Endodermal cell (in vitro differentiated cells): ENCODE data around the gene GAS7. TPM values are rescaled to one million over a fixed set of nuclear protein-coding genes. Genes with fewer than 3 reads are reported as not detected.

Experiments
- DNase-seq: peaks from one replicate; pipeline ENCODE4 v3.0.0-alpha.2; 2017
- H3K27ac ChIP-seq: 2 replicates; pipeline ENCODE4 v1.5.1; 2013; ENCODE audit warnings: mild to moderate bottlenecking, low read depth, low read length, moderate library complexity
- H3K27me3 ChIP-seq: 2 replicates; pipeline ENCODE4 v1.6.1; 2013; ENCODE audit warnings: mild to moderate bottlenecking, low read length, moderate library complexity; ENCODE audit not compliant: insufficient read depth, control insufficient read depth, poor library complexity, severe bottlenecking
- H3K36me3 ChIP-seq: 2 replicates; pipeline ENCODE4 v1.7.0; 2013; ENCODE audit warnings: mild to moderate bottlenecking, low read length, moderate library complexity; ENCODE audit not compliant: control insufficient read depth, insufficient read depth
- H3K4me1 ChIP-seq: one replicate; pipeline ENCODE4 v1.7.0; 2013; ENCODE audit warnings: low read length; ENCODE audit not compliant: control insufficient read depth, insufficient read depth
- H3K4me3 ChIP-seq: 2 replicates; pipeline ENCODE4 v1.5.1; 2013; ENCODE audit warnings: mild to moderate bottlenecking, low read length, moderate library complexity
- H3K9ac ChIP-seq: 2 replicates; pipeline ENCODE4 v1.6.1; 2013; ENCODE audit warnings: mild to moderate bottlenecking, low read length, moderate library complexity; ENCODE audit not compliant: poor library complexity, severe bottlenecking; ENCODE audit errors: extremely low read depth
- H3K9me3 ChIP-seq: 2 replicates; pipeline ENCODE4 v1.6.1; 2013; ENCODE audit warnings: mild to moderate bottlenecking, low read length, moderate library complexity; ENCODE audit not compliant: control insufficient read depth
- H3K27ac Mint-ChIP-seq: 2 replicates; pipeline ENCODE4 v1.8.0; 2020; ENCODE audit warnings: mixed read lengths
- H3K27me3 Mint-ChIP-seq: 2 replicates; pipeline ENCODE4 v1.8.0; 2021; ENCODE audit warnings: mild to moderate bottlenecking, mixed read lengths; ENCODE audit not compliant: insufficient read depth
- H3K36me3 Mint-ChIP-seq: 2 replicates; pipeline ENCODE4 v1.8.0; 2020; ENCODE audit warnings: low read depth, mixed read lengths
- H3K4me1 Mint-ChIP-seq: 2 replicates; pipeline ENCODE4 v1.8.0; 2020; ENCODE audit warnings: mixed read lengths
- H3K4me3 Mint-ChIP-seq: 2 replicates; pipeline ENCODE4 v1.8.0; 2020; ENCODE audit warnings: mild to moderate bottlenecking, moderate library complexity, mixed read lengths
- H3K9me3 Mint-ChIP-seq: 2 replicates; pipeline ENCODE4 v1.8.0; 2020; ENCODE audit warnings: mild to moderate bottlenecking, mixed read lengths
- WGBS, 2 experiments: methylation state at CpG; one replicate each; pipeline versions ENCODE4 v1.1.5 to v1.1.7; 2013; ENCODE audit warnings: missing lambda C conversion rate in 2 of 2, mixed read lengths in 1 of 2; ENCODE audit not compliant: insufficient coverage in 1 of 2, insufficient read length in 1 of 2; 5-methylcytosine and 5-hydroxymethylcytosine counted together
- total RNA-seq, 2 donors: library from RNA; stranded (reverse); fragmentation: NEBNext Ultra II Directional in 1 of 2; extraction: Animal tissue kit (Norgen Biotek cat#: 25700) in 1 of 2; gene quantifications; 2 replicates in 1 of 2; 3 replicates in 1 of 2; pipeline ENCODE4 v1.2.1, GENCODE V29; 2021
- TF ChIP-seq, protein P1 (sequence below): fragments of 200-600 bp; sonication (generic); conservative IDR thresholded peaks from 2 replicates; pipeline ENCODE4 v1.5.0; 2021; ENCODE audit warnings: antibody characterized with exemption, mild to moderate bottlenecking

GAS7 gene
- total RNA-seq, 2 donors from 2014 or later: 8.6 to 14.7 TPM

DNA sequence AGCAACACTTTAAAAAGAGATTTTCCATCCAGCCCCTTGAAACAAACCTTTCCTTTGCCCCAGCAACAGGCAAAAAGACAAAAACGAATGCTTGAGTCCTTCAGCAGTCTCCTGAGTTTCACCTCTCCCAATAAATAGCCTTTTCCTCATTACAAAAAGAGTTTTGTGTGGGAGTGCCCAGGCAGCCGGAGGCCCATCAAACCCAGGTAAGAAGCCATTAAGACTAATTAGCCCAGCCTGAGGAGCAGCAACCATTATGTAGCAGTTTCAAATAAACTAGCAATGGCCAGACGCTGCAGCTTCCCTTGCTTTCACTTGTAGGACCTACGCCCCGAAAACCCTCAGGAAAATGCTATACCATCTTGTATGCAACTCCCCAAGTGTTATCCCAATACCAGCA is 15.6 kb downstream of the GAS7 start:
- no peak overlapping the region for H3K4me3 Mint-ChIP-seq
- H3K9me3 Mint-ChIP-seq: peaks cover 4% of the 10 kb centered on the region
- Histone ChIP-seq H3K27ac (no peak overlapping the region), H3K4me3 (no peak overlapping the region), H3K4me1 (peaks cover 20% of the 10 kb centered on the region), H3K27me3 (no peaks in the 10 kb centered on the region), H3K9ac (no peak overlapping the region), H3K9me3 (peaks cover 9% of the 10 kb centered on the region), H3K36me3 (no peaks in the 10 kb centered on the region)
- TF ChIP-seq, protein P1, sequence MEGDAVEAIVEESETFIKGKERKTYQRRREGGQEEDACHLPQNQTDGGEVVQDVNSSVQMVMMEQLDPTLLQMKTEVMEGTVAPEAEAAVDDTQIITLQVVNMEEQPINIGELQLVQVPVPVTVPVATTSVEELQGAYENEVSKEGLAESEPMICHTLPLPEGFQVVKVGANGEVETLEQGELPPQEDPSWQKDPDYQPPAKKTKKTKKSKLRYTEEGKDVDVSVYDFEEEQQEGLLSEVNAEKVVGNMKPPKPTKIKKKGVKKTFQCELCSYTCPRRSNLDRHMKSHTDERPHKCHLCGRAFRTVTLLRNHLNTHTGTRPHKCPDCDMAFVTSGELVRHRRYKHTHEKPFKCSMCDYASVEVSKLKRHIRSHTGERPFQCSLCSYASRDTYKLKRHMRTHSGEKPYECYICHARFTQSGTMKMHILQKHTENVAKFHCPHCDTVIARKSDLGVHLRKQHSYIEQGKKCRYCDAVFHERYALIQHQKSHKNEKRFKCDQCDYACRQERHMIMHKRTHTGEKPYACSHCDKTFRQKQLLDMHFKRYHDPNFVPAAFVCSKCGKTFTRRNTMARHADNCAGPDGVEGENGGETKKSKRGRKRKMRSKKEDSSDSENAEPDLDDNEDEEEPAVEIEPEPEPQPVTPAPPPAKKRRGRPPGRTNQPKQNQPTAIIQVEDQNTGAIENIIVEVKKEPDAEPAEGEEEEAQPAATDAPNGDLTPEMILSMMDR: no peak
- H3K27me3 Mint-ChIP-seq: peaks cover 9% of the 10 kb centered on the region
- peak overlapping the region; percentile 68 for H3K27ac Mint-ChIP-seq
- H3K4me1 Mint-ChIP-seq: peaks cover 50% of the 10 kb centered on the region
- no peaks in the 10 kb centered on the region for H3K36me3 Mint-ChIP-seq
- WGBS, 2 experiments: 87 to 93% methylated on average over 3 to 5 of the region's 5 CpGs
- DNase-seq: peak; percentile 55

DNA sequence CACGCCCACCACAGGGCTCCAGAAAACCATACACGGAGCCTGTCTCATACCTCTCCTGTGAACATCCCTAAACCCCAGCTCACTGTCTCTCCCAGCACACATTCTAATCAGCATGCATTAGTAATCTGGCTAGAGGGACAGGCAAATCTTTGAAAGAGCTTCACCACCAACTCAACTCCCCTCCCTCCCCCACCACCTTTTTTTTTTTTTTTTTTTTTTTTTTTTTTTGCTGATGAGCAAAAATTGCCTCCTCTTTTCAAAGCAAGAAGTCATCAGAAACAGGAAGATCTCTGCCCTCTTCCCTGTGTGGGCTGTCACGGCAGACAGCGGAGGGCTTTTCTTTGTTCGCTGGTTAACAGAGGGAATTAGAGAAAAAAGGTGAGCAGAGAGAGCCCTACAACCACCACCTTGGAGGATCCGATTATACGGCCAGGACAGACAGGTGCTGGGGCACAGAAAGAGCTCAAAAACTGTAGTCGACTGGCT is 19.9 kb downstream of the GAS7 start:
- H3K9ac ChIP-seq: no peak overlapping the region
- Mint-ChIP-seq H3K9me3 (peaks cover 4% of the 10 kb centered on the region), H3K4me1 (peaks cover 61% of the 10 kb centered on the region), H3K36me3 (no peaks in the 10 kb centered on the region), H3K4me3 (peak overlapping the region; percentile 23), H3K27me3 (peaks cover 12% of the 10 kb centered on the region), H3K27ac (peak overlapping the region; percentile 85)
- no peak overlapping the region for H3K27ac ChIP-seq
- H3K4me3 ChIP-seq: peak overlapping the region; percentile 50
- 51 to 58% methylated on average over 5 to 8 of the region's 8 CpGs for WGBS, 2 experiments
- H3K36me3 ChIP-seq: no peaks in the 10 kb centered on the region
- DNase-seq: peak; percentile 63
- TF ChIP-seq, protein P1: no peak
- H3K4me1 ChIP-seq: peaks cover 19% of the 10 kb centered on the region
- peaks cover 9% of the 10 kb centered on the region for H3K9me3 ChIP-seq
- no peaks in the 10 kb centered on the region for H3K27me3 ChIP-seq

DNA sequence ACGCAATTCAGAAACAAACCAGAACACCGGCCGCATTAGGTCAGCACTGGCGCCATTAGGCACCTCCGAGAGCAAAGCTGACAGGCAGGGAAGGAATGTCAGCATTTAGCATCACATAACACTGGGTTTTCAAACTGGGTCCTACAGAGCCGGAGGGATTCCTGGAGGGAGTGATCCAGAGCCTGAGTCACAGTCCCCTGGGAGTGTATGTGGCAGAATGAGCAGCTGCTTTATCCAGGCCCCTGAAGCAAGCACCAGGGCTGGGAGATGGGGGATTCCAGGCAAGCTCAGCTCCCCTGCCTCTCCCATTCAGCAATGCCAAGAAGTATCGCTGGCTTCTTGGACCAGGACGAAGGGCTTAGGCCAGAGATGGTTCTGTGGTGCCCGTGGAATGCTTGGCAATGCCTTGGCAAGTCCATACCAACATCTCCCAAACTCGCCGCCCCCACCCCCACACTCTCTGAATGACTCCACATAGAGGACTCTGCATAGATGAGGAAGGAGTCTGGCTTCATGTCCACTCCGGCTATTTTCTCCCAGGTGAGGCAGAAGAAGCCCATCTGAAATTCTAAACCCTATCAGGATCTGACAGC is 20.4 kb downstream of the GAS7 start:
- H3K4me1 Mint-ChIP-seq: peaks cover 58% of the 10 kb centered on the region
- no peak overlapping the region for H3K9ac ChIP-seq
- no peaks in the 10 kb centered on the region for H3K36me3 ChIP-seq
- H3K27ac Mint-ChIP-seq: peak overlapping the region; percentile 85
- H3K27me3 ChIP-seq: no peaks in the 10 kb centered on the region
- peaks cover 12% of the 10 kb centered on the region for H3K27me3 Mint-ChIP-seq
- H3K9me3 ChIP-seq: peaks cover 11% of the 10 kb centered on the region
- WGBS, 2 experiments: 28 to 43% methylated on average over 6 to 12 of the region's 12 CpGs
- TF ChIP-seq, protein P1: no peak
- no peak overlapping the region for H3K27ac ChIP-seq
- peak overlapping the region; percentile 23 for H3K4me3 Mint-ChIP-seq
- peak overlapping the region; percentile 50 for H3K4me3 ChIP-seq
- H3K36me3 Mint-ChIP-seq: no peaks in the 10 kb centered on the region
- peaks cover 6% of the 10 kb centered on the region for H3K9me3 Mint-ChIP-seq
- peaks cover 19% of the 10 kb centered on the region for H3K4me1 ChIP-seq
- DNase-seq: peak; percentile 93
